ENCODE data around the gene VCL. TPM values are rescaled to one million over a fixed set of nuclear protein-coding genes. Genes with fewer than 3 reads are reported as not detected.

Gene VCL
- total RNA-seq, 2 donors from 2014 or later = 24.4 to 31.6 TPM

GRCh38 chr10:74165530-74165901, 167.6 kb downstream of the VCL start:
- Histone ChIP-seq H3K4me1 (no peaks in the 10 kb centered on the region), H3K27me3 (no peaks in the 10 kb centered on the region), H3K36me3 (replicated peaks in 1 of 2; ENCODE audit: insufficient read depth in 1 of 2, low read depth in 2 of 2) (no peaks in the 10 kb centered on the region), H3K9me3 (no peaks in the 10 kb centered on the region), H3K27ac (no peak overlapping the region), H3K4me3 (no peak overlapping the region)
- no peak for ATAC-seq
- intact Hi-C loops (cut with DNase I) = no loop called here
- DNase-seq = no peak
- 49 to 54% methylated on average over 2 of the region's 2 CpGs for WGBS, 2 donors
- TF ChIP-seq CTCF (IDR thresholded peaks at IDR 0.05) = no peak
- no peak for TF ChIP-seq POLR2A (IDR thresholded peaks at IDR 0.05)

- 68 to 77% methylated on average over 1 of the region's 1 CpG for WGBS, 2 donors
- intact Hi-C loops (cut with DNase I) = no loop called here
- Histone ChIP-seq H3K27ac (no peak overlapping the region), H3K27me3 (no peaks in the 10 kb centered on the region), H3K4me1 (peaks cover 10% of the 10 kb centered on the region), H3K4me3 (no peak overlapping the region), H3K36me3 (replicated peaks in 1 of 2; ENCODE audit: insufficient read depth in 1 of 2, low read depth in 2 of 2) (no peaks in the 10 kb centered on the region), H3K9me3 (no peaks in the 10 kb centered on the region)
- TF ChIP-seq POLR2A (IDR thresholded peaks at IDR 0.05) (no peak), CTCF (IDR thresholded peaks at IDR 0.05) (no peak)
- ATAC-seq = no peak
- no peak for DNase-seq
Observed at GRCh38 chr10:74167443-74167842, 169.5 kb downstream of the VCL start.

Other genes with a start within 250 kb of the VCL start
- 10 to 100 TPM in 1 of 2 donors, 1 to 10 TPM in 1; 9.3 to 15.8 TPM for gene CHCHD1, start 216.1 kb upstream of the VCL start, total RNA-seq
- gene ZSWIM8, start 212.5 kb upstream of the VCL start, total RNA-seq = 10 to 100 TPM; 34.5 to 70.9 TPM
- gene NDST2, start 186.5 kb upstream of the VCL start, total RNA-seq = 10 to 100 TPM; 21.1 to 25.4 TPM
- gene CAMK2G, start 123.6 kb upstream of the VCL start, total RNA-seq = 10 to 100 TPM; 14.8 to 17.4 TPM
- gene PLAU, start 87.0 kb upstream of the VCL start, total RNA-seq = 1 to 10 TPM; 1.6 to 4.3 TPM
- 10 to 100 TPM in 1 of 2 donors, 1 to 10 TPM in 1; 7.9 to 17.1 TPM for gene AP3M1, start 152.7 kb downstream of the VCL start, total RNA-seq
- gene ADK, start 153.1 kb downstream of the VCL start, total RNA-seq = 10 to 100 TPM; 12.9 to 18.7 TPM